ENCODE data around the gene ZNF75A. TPM values are rescaled to one million over a fixed set of nuclear protein-coding genes. Genes with fewer than 3 reads are reported as not detected.

The ZNF75A gene
- total and polyA plus RNA-seq, 9 of the 15 experiments (the other 6 are each of a cell fraction or from before 2014, with no cell fraction given): 7.2 to 24.5 (median 17.1) TPM

- peak; percentile 4 to 88; a peak in 2 of 4 replicates for TF ChIP-seq TEAD1 (CRISPR knock-in tag; IDR thresholded peaks at IDR 0.05)
- no peak for TF ChIP-seq PPARD (CRISPR knock-in tag; IDR thresholded peaks at IDR 0.05)
- no peak for TF ChIP-seq SAFB2 (IDR thresholded peaks at IDR 0.05; ENCODE audit: borderline replicate concordance, low read depth, low read length, severe bottlenecking)
- TF ChIP-seq ARHGAP35 (IDR thresholded peaks at IDR 0.05; ENCODE audit: partially characterized antibody): no peak
- no peak for TF ChIP-seq ZNF347 (CRISPR knock-in tag; IDR thresholded peaks at IDR 0.05; ENCODE audit: low read depth)
- TF ChIP-seq NONO (IDR thresholded peaks at IDR 0.05; ENCODE audit: low read depth in 2 of 2, low read length in 1 of 2): peak in 1 of 2 experiments; percentile 37; a peak in 2 of 4 replicates
- peak; percentile 85 for TF ChIP-seq HMGN3 (IDR thresholded peaks at IDR 0.05; ENCODE audit: borderline replicate concordance, extremely low read depth, insufficient read length, low read depth, low read length)
- peak in 1 of 2 experiments; percentile 71; a peak in 1 of 4 replicates for TF ChIP-seq SIN3A (IDR thresholded peaks at IDR 0.05; ENCODE audit: borderline replicate concordance in 2 of 2, control insufficient read depth in 1 of 2, low read depth in 2 of 2, low read length in 2 of 2)
- no peak for TF ChIP-seq ZNF785 (CRISPR knock-in tag; IDR thresholded peaks at IDR 0.05)
- peak; percentile 67 for TF ChIP-seq PHF20 (IDR thresholded peaks at IDR 0.05; ENCODE audit: partially characterized antibody)
- TF ChIP-seq JUN (IDR thresholded peaks at IDR 0.05; ENCODE audit: borderline replicate concordance, low read depth, low read length): no peak; the same call in 1 of the 2 replicates
- 0 out of 2 replicates have a peak, but pooled peaks have one; percentile 47 for TF ChIP-seq JUN (CRISPR knock-in tag; IDR thresholded peaks at IDR 0.05; ENCODE audit: borderline replicate concordance)
- 0 out of 2 replicates have a peak, but pooled peaks have one; percentile 12 for TF ChIP-seq NFIC (IDR thresholded peaks at IDR 0.05)
- TF ChIP-seq ARID4B (CRISPR knock-in tag; IDR thresholded peaks at IDR 0.05): 0 out of 2 replicates have a peak, but pooled peaks have one; percentile 14
- TF ChIP-seq LEF1 (IDR thresholded peaks at IDR 0.05): no peak; the same call in 1 of the 2 replicates
- TF ChIP-seq USF2 (CRISPR knock-in tag; IDR thresholded peaks at IDR 0.05): peak; percentile 47
- TF ChIP-seq ZNF282 (CRISPR knock-in tag; IDR thresholded peaks at IDR 0.05): peak; percentile 97
- TF ChIP-seq HBP1 (CRISPR knock-in tag; IDR thresholded peaks at IDR 0.05): no peak
- TF ChIP-seq SMAD4 (CRISPR knock-in tag; conservative IDR thresholded peaks at IDR 0.05): peak; percentile 17; the same call in 1 of the 2 replicates
These were observed 40.9 kb upstream of the ZNF75A start (continued) for GRCh38 chr16:3264137-3265036.
